HG03280 (cell line): ENCODE results near the gene TCTN3.
A peak's percentile ranks its signal among the peaks of the same experiment; 100 is the strongest.
"Not testable (repeated sequence)": the region's sequence is repeated elsewhere in the genome, so short reads cannot be mapped to it uniquely, and the experiment has no call there.

ENCODE experiments used
- ATAC-seq: cut with Tn5 transposase; IDR thresholded peaks from one replicate; pipeline ENCODE4 v1.9.1; 2021; ENCODE audit warnings: mild to moderate bottlenecking, moderate library complexity; ENCODE audit not compliant: unreplicated experiment

TCTN3 gene

DNA sequence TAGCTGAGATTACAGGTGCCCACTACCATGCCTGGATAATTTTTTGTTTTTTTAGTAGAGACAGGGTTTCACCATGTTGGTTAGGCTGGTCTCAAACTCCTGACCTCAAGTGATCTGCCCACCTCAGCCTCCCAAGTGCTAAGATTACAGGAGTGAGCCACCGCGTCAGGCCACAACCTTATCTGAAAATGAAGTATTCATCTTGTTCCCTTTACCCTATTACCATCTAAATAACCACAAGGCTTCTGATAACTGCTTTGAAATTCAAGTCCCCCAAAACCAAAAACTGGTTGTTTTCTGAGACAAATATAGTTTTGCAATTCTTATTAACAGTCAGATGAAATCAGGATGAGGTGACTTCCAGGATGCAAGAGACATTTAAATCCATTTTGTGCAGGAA is 2.4 kb downstream of the TCTN3 start:
- no peak for ATAC-seq

DNA sequence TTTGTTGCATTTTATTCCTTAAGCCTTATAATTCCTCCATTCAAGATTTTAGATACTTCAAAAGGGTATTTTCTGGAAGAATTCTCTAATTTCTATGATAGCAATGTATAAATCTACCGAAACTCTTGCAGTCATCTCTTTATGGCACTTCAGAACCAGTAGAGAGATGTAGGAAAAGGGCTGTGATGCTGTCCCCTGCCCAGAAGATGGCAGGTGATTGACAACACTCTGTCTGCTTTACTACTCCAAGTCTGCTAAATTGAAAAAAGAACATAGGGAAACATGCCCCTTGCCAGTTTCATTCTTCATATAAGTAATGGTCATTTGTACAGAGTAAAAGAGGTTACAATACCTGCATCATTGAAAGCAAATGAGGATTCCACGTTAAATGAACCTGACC is 5.1 kb downstream of the TCTN3 start:
- ATAC-seq = no peak

DNA sequence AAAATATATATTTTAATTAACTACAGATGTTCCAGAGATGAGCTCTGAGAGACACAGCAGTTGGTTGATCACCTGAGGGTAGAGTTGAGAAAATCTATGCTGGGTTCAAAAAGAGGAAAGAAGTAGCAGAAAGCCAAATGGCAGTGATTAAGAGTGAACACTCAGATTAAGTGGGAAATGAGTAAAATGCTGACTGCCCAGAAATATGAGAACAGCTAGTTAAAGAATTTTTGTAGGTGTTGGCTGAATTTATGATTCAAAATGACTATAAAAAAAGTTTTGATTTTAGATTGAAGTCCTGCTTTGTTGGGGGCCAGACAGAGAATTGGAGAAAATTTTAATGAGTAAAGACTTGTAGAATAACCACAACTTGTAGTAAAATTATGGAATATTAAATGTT is 9.8 kb downstream of the TCTN3 start:
- ATAC-seq = no peak

DNA sequence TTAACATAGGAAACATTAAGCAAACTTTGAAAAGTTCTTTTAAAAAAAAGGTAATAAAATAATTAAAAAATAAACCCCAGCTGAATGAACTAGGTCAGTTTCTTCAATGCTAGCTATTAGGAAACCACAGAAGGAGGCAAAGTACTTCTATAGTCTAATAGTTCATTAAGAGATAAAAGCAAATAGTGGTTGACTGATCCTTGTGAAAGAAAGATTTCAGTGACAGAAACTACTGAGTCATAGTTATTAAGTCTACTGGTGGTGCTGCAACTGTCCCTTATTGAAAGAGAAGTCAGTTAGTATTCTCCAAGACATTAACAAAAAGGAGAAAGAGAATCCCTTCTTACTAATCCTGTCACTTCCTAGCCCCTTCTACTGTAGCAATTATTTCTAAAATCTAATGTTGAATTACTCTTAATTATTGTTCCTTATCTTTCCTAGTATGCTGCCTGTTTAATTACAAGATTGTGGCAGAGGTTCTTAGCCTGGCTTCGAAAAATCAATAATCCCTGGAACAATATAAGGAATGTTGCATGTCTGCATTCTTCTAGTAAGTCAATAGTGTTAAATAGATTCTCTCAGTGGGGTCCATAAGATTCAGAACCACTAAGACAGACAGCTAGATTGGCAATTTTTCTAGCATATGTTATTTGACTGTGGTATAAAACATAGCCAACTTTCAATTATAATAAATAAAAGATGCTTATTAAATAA is 18.2 kb downstream of the TCTN3 start:
- no peak for ATAC-seq

DNA sequence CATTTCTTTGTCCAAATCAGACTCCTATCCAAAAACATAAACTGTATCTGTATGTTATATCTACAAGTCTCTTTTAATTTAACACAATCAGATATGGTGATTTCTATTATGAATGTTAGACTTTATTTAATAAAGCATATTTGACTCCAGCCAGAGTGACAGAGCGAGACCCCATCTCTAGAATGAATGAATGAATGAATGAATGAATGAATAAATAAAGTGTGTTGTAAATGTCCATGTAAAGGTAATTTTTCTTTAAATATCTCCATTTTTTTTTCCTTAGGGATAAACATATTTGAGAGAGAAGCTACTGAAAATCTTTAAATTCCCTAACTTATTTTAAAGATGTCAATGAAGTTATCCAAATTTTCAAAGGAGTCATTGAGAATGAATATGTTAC is 19.1 kb downstream of the TCTN3 start:
- ATAC-seq = no peak

DNA sequence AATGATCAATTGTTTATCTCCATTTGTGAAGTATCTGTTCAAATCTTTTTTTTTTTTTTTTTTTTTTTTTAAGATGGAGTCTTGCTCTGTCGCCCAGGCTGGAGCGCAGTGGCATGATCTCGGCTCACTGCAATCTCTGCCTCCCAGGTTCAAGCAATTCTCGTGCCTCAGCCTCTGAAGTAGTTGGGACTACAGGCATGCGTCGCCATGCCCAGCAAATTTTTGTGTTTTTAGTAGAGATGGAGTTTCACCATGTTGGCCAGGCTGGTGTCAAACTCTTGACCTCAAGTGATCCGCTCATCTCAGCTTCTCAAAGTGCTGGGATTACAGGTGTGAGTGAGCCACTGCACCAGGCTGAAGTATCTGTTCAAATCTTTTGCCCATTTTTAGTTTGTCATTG is 21.1 kb downstream of the TCTN3 start:
- not testable (repeated sequence) for ATAC-seq

DNA sequence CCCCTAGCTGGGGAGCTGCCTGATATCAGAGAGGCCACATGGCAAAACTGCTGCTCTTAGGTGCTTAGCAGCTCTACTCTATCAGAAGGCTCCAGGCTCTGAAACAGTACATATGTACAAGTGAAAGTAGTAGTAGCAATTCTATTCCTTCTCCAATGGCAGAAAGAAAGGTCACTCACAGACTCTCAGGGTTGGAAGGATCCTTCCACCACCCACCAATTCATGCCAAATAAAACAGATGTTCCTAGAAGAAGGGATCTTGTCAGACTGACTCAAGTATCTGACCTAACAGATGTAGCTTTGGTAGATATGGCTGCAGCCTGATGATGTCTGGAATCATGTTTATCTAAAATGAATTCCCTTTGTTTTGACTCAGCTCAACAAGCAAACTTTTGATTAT is 29.2 kb downstream of the TCTN3 start:
- ATAC-seq = no peak

DNA sequence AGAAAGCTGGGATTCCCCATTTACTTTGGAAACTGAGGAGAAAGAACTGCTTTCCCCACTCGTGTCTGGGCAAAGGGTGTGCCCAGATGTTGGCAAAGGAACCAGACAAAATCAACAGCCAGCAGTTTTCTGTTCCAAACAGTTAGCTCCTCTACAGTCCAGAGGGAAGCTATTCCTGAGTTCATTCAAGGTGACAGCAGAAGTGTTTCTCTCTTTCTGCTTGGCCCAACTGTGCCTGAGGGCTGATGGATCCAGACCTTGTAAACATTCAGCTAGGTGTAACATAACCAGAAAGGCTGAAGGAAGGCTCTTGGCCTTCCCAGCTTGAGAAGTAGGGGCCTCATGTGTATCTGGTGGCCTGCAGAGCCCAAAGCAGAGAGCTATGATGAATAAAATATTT is 30.2 kb downstream of the TCTN3 start:
- ATAC-seq = no peak

DNA sequence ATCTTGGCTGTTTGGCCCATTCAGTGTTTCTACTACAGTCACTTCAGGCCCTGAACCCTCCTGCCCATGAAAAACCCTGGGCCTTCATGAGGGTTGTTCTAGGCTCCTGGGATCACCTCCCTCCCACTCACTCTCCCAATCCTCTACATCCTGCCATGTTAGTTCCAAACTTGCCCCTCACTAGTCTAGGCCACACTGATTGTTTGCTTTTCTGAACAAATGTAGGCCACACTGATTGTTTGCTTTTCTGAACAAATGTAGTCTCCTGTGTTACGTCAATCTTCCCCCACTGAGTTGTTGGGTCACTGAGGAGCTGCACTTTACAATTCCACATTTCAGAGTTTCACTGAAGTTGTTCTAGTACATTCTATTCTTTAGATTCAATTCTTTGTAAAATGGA is 31.9 kb downstream of the TCTN3 start:
- ATAC-seq = no peak

DNA sequence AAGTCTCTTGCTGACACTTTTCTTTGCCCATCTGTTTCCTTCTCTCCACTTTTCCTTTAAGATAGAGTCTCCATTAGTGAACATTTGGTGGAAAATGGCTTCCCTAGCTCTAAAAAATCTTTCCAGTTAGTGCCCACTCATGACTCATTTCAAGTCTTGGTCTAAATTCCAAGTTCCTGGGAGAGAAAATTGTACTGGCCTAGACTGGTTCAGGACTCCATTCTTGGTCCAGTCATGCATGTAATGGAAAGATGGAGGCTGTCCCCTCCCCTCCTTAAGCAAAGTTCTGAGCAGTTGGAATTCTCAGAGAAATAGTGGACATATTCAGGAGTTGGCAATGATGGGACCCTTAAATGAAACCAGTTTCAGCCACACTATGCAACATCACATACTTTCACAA is 33.4 kb downstream of the TCTN3 start:
- no peak for ATAC-seq

DNA sequence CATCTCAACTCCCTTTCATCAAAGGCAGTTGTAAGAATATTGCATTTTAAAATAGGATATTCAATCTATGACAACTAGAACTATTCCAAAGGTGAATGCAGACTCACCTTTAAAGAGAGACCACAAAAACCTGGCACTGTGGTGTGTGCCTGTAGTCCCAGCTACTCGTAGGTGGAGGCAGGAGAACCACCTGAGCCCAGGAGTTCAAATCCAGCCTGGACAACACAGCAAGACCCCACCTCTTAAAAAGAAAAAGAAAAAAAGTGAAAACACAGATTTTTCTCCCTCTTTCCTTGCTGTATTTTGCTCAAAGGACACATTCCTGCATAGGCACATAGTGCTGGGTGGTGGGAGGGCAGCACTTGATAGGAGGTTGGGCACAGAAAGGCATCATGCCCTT is 36.5 kb downstream of the TCTN3 start:
- no peak for ATAC-seq

DNA sequence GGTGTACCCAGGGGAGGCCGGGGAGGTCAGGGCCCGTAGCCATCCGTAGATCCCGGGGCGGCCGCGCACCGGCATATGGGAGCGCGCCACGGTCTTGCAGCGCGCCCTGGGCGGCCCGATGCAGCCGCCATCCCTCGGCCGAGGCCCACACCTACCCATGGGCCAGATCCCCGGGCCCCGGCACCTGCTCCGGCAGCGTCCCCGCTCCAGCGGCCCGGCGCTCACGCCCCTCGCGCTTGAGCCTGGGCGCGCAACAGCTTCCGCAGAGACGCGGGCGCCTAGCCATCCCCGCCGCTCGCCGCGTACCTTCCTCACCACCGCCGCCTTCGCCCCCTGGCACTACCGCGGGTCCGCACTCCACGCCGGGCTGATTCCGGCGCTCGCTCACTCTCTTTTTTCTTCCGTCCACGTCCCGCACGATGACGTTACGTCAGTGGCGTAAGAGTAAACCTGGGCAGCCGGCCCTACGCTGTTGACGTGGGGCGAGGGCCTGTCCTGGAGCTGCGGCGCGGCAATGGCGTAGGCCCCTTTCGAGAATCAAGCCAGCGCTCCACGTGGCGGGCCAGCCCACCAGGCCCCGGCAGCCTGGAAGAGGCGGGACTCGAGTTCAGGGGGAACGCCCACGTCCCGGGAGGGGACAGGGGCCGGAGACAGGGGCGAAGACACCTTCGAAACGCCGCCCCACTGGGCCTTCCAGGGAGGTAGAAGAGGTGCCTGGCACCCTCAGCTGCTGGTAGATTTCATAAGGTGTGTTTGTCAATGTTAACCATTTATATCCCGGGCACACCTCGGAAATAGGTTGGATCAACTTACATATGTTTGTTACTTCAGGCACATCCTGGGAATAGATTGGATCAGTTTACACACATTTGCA is 37.2 kb downstream of the TCTN3 start, which contains the start of gene ALDH18A1:
Gene ALDH18A1, minus strand, starts transcription at position 421 of the 874 bp plus-strand sequence. CDS start 3,334 bp downstream, outside the sequence.
- peak; percentile 87 for ATAC-seq

DNA sequence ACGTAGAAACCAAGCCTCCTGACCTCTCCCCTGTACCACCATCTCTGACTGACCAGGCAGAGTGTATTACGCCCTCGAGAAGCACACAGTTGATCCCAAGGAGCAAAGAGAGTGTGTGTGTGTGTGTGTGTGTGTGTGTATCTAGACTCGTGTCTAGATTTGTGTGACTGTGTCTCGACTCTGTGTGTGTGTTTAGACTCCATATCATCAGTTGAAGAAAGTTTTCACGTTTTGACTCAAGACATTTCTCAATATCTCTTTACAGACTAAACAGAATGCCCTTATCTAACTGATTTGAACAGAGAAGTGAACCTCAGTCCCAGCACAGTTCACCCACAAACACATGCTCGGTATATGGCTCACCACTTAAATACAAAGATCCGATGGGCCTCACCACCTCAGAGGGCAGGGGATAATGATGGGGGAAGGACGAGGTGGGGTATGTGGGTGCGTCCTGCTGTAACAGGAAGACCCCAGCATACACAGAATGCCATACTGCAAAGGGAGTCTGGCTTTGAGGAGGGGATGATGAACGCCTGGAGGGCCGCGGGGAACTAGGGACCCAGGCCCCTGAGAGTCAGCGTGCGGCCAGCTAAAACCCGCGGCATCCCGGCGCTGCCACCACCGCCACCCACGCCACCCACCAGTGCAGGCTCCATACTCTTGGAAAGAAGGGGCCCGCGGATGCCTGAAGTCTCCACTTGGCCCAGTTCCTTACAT is 38.0 kb downstream of the TCTN3 start:
- peak; percentile 11 for ATAC-seq

DNA sequence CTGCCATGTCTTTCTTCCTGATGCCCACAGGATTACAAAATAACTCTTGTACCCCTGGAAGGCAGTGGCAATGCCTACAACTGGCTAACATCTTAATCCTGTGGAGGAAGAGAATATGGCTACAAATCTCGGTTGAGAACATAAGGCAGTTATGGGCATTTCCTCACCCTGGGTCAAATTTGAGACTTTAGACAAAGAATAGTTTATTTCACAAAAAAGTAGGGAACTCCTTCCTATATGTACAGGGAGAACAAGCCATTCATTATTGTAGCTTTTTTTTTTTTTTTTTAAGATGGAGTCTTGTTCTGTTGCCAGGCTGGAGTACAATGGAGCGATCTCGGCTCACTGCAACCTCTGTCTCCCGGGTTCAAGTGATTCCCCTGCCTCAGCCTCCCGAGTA is 39.8 kb downstream of the TCTN3 start:
- ATAC-seq = no peak

DNA sequence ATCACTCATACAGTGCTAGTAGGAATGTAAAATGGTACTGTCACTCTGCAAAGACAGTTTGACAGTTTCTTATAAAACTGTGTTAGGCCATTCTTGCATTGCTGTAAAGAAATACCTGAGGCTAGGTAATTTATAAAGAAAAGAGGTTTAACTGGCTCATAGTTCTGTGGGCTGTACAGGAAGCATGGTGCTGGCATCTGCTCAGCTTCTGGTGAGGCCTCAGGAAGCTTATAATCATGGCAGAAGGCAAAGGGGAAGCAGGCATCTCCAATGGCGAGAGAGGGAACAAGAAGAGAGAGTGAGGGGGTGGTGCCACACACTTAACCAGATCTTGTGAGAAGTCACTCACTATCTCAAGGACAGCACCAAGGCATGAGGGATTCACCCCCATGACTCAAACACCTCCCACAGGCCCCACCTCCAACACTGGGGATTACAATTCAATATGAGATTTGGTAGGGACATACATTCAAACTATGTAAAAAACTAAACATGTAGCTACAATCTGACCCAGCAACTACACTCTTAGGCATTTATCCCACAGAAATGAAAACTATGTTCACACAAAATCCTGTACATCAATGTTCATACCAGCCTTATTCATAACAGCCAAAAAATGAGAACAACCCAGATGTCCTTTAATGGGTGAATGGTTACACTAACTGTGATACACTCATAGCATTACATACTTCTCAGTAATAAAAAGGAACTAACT is 42.2 kb downstream of the TCTN3 start:
- ATAC-seq = no peak

DNA sequence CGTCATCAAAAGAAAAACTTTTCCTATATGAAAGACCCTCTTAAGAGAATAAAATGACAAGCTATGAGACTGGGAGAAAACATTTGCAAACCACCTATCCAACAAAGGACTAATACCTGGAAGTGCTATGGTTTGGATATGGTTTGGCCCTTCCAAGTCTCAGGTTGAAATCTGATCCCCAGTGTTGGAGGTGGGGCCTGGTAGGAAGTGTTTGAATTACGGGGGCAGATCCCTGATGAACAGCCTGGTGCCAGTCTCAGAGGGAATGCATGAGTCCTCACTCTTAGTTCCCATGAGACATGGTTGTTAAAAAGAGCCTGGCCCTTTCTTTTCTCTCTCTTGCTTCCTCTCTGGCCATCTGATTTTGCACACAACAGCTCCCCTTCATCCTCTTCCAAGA is 43.5 kb downstream of the TCTN3 start:
- no peak for ATAC-seq

DNA sequence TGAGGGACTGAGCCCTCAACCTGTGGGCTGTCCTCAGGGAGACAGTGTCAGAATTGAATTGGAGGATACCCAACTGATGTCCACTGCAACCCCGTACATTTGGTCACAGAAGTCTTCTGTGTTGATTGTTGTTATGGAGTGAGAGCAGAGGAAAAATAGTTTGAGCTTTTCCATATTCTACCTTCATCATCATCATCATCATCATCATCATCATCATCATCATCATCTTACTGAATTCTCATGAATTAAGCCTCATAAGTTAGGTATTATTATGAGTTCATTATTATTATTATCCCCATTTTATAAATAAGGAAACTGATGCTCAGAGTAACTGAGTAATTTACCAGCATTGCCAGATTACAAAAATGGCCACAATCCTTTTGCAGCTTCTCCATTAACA is 45.6 kb downstream of the TCTN3 start:
- no peak for ATAC-seq

DNA sequence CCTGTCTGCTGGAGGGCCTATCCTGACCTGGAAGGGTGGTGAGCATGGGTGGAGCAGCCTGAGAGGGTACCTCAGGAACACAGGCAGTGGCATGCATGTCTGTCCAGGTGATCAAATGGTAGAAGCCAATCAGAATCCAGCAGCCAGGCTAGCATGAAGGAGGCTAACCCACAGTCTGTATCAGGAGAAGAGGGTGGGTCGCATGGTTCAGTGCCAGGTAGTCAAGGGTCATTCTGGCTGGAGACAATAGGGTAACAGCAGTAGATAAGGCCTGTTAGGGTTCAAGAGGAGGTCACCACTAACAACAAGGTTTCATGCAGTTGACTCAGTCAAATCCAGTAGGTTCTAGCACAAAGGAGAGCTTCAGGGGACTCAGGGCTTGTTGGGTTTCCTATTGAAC is 47.6 kb downstream of the TCTN3 start:
- ATAC-seq = no peak

DNA sequence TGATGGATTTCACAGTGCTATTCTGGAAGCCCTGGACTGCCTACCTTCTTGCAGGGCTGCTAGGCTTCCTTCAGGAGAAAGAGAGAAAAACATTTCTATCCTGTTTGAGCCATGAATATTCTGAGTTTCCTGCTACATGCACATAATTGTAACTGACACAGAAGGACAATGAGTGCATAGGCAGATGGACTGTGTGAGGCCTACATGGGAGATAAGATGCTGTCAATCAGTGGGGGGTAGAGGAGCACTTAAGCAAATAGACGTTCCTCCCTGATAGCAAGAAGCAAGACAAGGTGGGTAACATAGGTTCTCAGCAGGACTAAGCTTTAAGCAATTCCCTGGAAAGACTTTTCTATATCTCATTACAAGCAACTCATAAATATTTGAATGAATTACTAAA is 48.8 kb downstream of the TCTN3 start:
- no peak for ATAC-seq

DNA sequence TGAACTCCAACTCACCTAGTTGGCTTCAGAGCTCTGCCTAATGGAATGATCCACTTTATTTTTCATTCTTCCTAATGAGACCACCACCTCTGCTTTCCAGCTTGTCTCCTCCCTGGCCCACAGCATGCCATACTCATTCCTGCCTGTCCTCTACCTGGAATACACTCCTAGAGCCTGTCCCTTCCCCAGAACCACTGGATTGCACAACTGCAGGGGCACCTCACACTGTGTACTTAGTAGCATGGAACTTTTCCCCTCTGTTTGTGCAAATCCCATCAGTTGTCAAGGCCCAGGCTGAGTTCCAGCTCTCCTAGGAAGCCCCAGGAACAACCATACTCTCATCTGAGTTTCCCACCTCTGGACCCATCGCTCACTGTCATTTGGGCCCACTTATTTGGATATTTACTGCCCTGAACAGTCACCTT is 52.8 kb downstream of the TCTN3 start:
- no peak for ATAC-seq

DNA sequence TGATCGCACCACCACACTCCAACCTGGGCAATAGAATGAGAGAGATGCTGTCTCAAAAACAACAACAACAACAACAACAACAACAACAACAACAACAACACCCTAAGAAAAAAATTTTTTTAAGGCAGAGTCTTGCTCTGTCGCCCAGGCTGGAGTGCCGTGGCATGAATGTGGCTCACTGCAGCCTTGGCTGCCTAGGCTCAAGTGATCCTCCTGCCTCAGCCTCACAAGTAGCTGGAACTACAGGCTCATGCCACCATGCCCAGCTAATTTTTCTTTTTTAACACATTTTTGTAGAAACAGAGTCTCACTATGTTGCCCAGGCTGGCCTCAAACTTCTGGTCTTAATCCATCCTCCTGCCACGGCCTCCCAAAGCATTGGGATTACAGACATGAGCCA is 55.8 kb downstream of the TCTN3 start:
- ATAC-seq = no peak
